ENCODE results near the gene COPS8. TPM values are rescaled to one million over a fixed set of nuclear protein-coding genes. Genes with fewer than 3 reads are reported as not detected.

The COPS8 gene
- total RNA-seq, 1 experiment from 2014 or later: 249 TPM

GRCh38 chr2:237128845-237129592 is 43.3 kb downstream of the COPS8 start:
- intact Hi-C loops (cut with micrococcal nuclease): loop anchor here (2.0 kb wide), 1 partner anchor 36 kb away; no protein-coding TSS in a partner anchor
- H3K27me3 Mint-ChIP-seq (ENCODE audit: insufficient read depth, unreplicated experiment): no peaks in the 10 kb centered on the region
- no peak for DNase-seq (ENCODE audit: unreplicated experiment)
- no peak overlapping the region for H3K4me3 Mint-ChIP-seq (ENCODE audit: unreplicated experiment)
- H3K4me1 Mint-ChIP-seq (ENCODE audit: insufficient read depth, unreplicated experiment): no peaks in the 10 kb centered on the region
- TF ChIP-seq CTCF (IDR thresholded peaks at IDR 0.05; ENCODE audit: unreplicated experiment): no peak
- H3K9me3 Mint-ChIP-seq (ENCODE audit: unreplicated experiment): no peaks in the 10 kb centered on the region
- H3K27ac Mint-ChIP-seq (ENCODE audit: low read depth, unreplicated experiment): no peak overlapping the region
- no TSS peak for BruUV-seq (replicated peaks)
- POLR2A ChIA-PET: interaction anchor here (0.7 to 2.0 kb wide), 11 partner anchors 11 to 48 kb away, joined by 3 to 28 read pairs (median 5); partner anchors contain the start of gene COPS8
- CTCF ChIA-PET: interaction anchor here (0.6 to 1.5 kb wide), 3 partner anchors 16 to 33 kb away, joined by 3 to 8 read pairs (median 4); no protein-coding TSS in a partner anchor
- H3K36me3 Mint-ChIP-seq (ENCODE audit: insufficient read depth, unreplicated experiment): no peaks in the 10 kb centered on the region

- DNase-seq (ENCODE audit: unreplicated experiment): no peak
- TF ChIP-seq CTCF (IDR thresholded peaks at IDR 0.05; ENCODE audit: unreplicated experiment): no peak
- Mint-ChIP-seq H3K4me1 (ENCODE audit: insufficient read depth, unreplicated experiment) (no peaks in the 10 kb centered on the region), H3K4me3 (ENCODE audit: unreplicated experiment) (no peak overlapping the region), H3K27me3 (ENCODE audit: insufficient read depth, unreplicated experiment) (no peaks in the 10 kb centered on the region), H3K27ac (ENCODE audit: low read depth, unreplicated experiment) (no peak overlapping the region), H3K9me3 (ENCODE audit: unreplicated experiment) (no peaks in the 10 kb centered on the region), H3K36me3 (ENCODE audit: insufficient read depth, unreplicated experiment) (no peaks in the 10 kb centered on the region)
- POLR2A ChIA-PET: no interaction called here
- BruUV-seq (replicated peaks): no TSS peak
- intact Hi-C loops (cut with micrococcal nuclease): loop anchor here (2.0 kb wide), 1 partner anchor 37 kb away; no protein-coding TSS in a partner anchor
- CTCF ChIA-PET: no interaction called here
Measured at GRCh38 chr2:237129625-237130263, 44.1 kb downstream of the COPS8 start.

- Mint-ChIP-seq H3K9me3 (ENCODE audit: unreplicated experiment) (no peaks in the 10 kb centered on the region), H3K4me1 (ENCODE audit: insufficient read depth, unreplicated experiment) (no peaks in the 10 kb centered on the region), H3K27ac (ENCODE audit: low read depth, unreplicated experiment) (no peak overlapping the region), H3K27me3 (ENCODE audit: insufficient read depth, unreplicated experiment) (no peaks in the 10 kb centered on the region), H3K4me3 (ENCODE audit: unreplicated experiment) (no peak overlapping the region), H3K36me3 (ENCODE audit: insufficient read depth, unreplicated experiment) (no peaks in the 10 kb centered on the region)
- no peak for TF ChIP-seq CTCF (IDR thresholded peaks at IDR 0.05; ENCODE audit: unreplicated experiment)
- intact Hi-C loops (cut with micrococcal nuclease): no loop called here
- no TSS peak for BruUV-seq (replicated peaks)
- DNase-seq (ENCODE audit: unreplicated experiment): no peak
- CTCF ChIA-PET: no interaction called here
- POLR2A ChIA-PET: no interaction called here
Measured at GRCh38 chr2:237130562-237131421, 45.1 kb downstream of the COPS8 start.

All from MCF 10A (cell line).